DMS153 treated with DMSO at 0.1 percent for 48 hours (cell line): ENCODE measurements around the gene MACF1.

Experiments used
- DNase-seq: peaks from one replicate; lab custom pipeline; 2025; ENCODE audit not compliant: unreplicated experiment; lab: John Stamatoyannopoulos, UW

MACF1 gene

GRCh38 chr1:39258146-39258924 is 53.8 kb downstream of the MACF1 start:
- DNase-seq: peak; percentile 92

- DNase-seq: no peak
Observed at GRCh38 chr1:39258925-39259244, 54.4 kb downstream of the MACF1 start.

GRCh38 chr1:39261712-39262221 is 57.3 kb downstream of the MACF1 start:
- no peak for DNase-seq

GRCh38 chr1:39262802-39263201 is 58.3 kb downstream of the MACF1 start:
- DNase-seq: no peak

- DNase-seq: no peak
Observed at GRCh38 chr1:39266269-39266668, 61.8 kb downstream of the MACF1 start.

GRCh38 chr1:39266792-39267191 is 62.3 kb downstream of the MACF1 start:
- DNase-seq: no peak

GRCh38 chr1:39268112-39268581 is 63.7 kb downstream of the MACF1 start:
- DNase-seq: peak; percentile 95

- no peak for DNase-seq
Observed at GRCh38 chr1:39268906-39269305, 64.4 kb downstream of the MACF1 start.

GRCh38 chr1:39269349-39269748 is 64.9 kb downstream of the MACF1 start:
- no peak for DNase-seq

GRCh38 chr1:39269791-39270342 is 65.4 kb downstream of the MACF1 start:
- DNase-seq: no peak

- no peak for DNase-seq
Observed at GRCh38 chr1:39270368-39270767, 65.9 kb downstream of the MACF1 start.

- DNase-seq: peak; percentile 58
Observed at GRCh38 chr1:39272027-39272797, 67.7 kb downstream of the MACF1 start.

- no peak for DNase-seq
Observed at GRCh38 chr1:39272798-39273469, 68.4 kb downstream of the MACF1 start.

GRCh38 chr1:39275836-39276507 is 71.5 kb downstream of the MACF1 start:
- DNase-seq: no peak

- no peak for DNase-seq
Observed at GRCh38 chr1:39277879-39278278, 73.4 kb downstream of the MACF1 start.

GRCh38 chr1:39282537-39283216 is 78.2 kb downstream of the MACF1 start:
- DNase-seq: no peak

- DNase-seq: no peak
Observed at GRCh38 chr1:39283858-39284257, 79.4 kb downstream of the MACF1 start.

- DNase-seq: no peak
Observed at GRCh38 chr1:39287541-39287940, 83.0 kb downstream of the MACF1 start.

- DNase-seq: no peak
Observed at GRCh38 chr1:39288735-39289465, 84.4 kb downstream of the MACF1 start.

- DNase-seq: no peak
Observed at GRCh38 chr1:39292401-39292800, 87.9 kb downstream of the MACF1 start.
